Neural cell (in vitro differentiated cells): ENCODE measurements around the gene OR4C11. TPM values are rescaled to one million over a fixed set of nuclear protein-coding genes. Genes with fewer than 3 reads are reported as not detected.

Experiments
- H2AFZ ChIP-seq: fragments of 200-600, 300-800 bp; sonication (generic), shearing (Covaris generic); 2 replicates; pipeline ENCODE4 v1.6.0; 2014; ENCODE audit warnings: low read depth, mild to moderate bottlenecking, antibody characterized with exemption, low read length, moderate library complexity
- H3F3A ChIP-seq: fragments of 200-600 bp; shearing (Covaris generic); 2 replicates; pipeline ENCODE4 v1.6.1; 2016; ENCODE audit warnings: mild to moderate bottlenecking, moderate library complexity, mixed read lengths, antibody characterized with exemption, low read length; ENCODE audit not compliant: insufficient read depth, poor library complexity, severe bottlenecking
- H3K27ac ChIP-seq: fragments of 200-600, 300-800 bp; sonication (generic), shearing (Covaris generic); 2 replicates; pipeline ENCODE4 v1.5.1; 2014; ENCODE audit warnings: mild to moderate bottlenecking, low read length, moderate library complexity
- H3K27me3 ChIP-seq: fragments of 300-800, 200-600 bp; sonication (generic), shearing (Covaris generic); 2 replicates; pipeline ENCODE4 v1.6.0; 2014; ENCODE audit warnings: mild to moderate bottlenecking, low read depth, low read length, moderate library complexity; ENCODE audit not compliant: insufficient read depth
- H3K36me3 ChIP-seq: fragments of 300-800, 200-600 bp; sonication (generic), shearing (Covaris generic); 2 replicates; pipeline ENCODE4 v1.5.1; 2014; ENCODE audit warnings: mild to moderate bottlenecking, antibody characterized with exemption, low read length, moderate library complexity; ENCODE audit not compliant: insufficient read depth
- H3K4me2 ChIP-seq: fragments of 300-800, 200-600 bp; sonication (generic), shearing (Covaris generic); 2 replicates; pipeline ENCODE4 v1.6.0; 2014; ENCODE audit warnings: mild to moderate bottlenecking, low read length
- H3K4me3 ChIP-seq: fragments of 300-800, 200-600 bp; sonication (generic), shearing (Covaris generic); 2 replicates; pipeline ENCODE4 v1.5.1; 2014; ENCODE audit warnings: mild to moderate bottlenecking, low read length, moderate library complexity
- H3K79me2 ChIP-seq: fragments of 200-600 bp; shearing (Covaris generic); replicated peaks from 2 replicates; pipeline ENCODE4 v1.6.0; 2014; ENCODE audit warnings: mild to moderate bottlenecking, low read length, moderate library complexity; ENCODE audit not compliant: insufficient read depth
- H3K9ac ChIP-seq: fragments of 300-800, 200-600 bp; sonication (generic), shearing (Covaris generic); 2 replicates; pipeline ENCODE4 v1.6.1; 2016; ENCODE audit warnings: mild to moderate bottlenecking, low read length, mixed read lengths
- H3K9me2 ChIP-seq: fragments of 200-600 bp; shearing (Covaris generic); 2 replicates; pipeline ENCODE4 v1.6.1; 2016; ENCODE audit warnings: mild to moderate bottlenecking, low read length, mixed read lengths; ENCODE audit not compliant: insufficient read depth
- H3K9me3 ChIP-seq: fragments of 200-600, 300-800 bp; sonication (generic), shearing (Covaris generic); 2 replicates; pipeline ENCODE4 v1.6.1; 2016; ENCODE audit warnings: mild to moderate bottlenecking, mixed run types, low read length, moderate library complexity, mixed read lengths
- H4K20me1 ChIP-seq: fragments of 200-600 bp; shearing (Covaris generic); 2 replicates; pipeline ENCODE4 v1.6.1; 2016; ENCODE audit warnings: mild to moderate bottlenecking, mixed run types; ENCODE audit not compliant: insufficient read depth
- CTCF ChIP-seq: fragments of 450-650 bp; IDR thresholded peaks from 2 replicates; pipeline ENCODE4 v1.5.1; 2014; ENCODE audit warnings: antibody characterized with exemption, mild to moderate bottlenecking, moderate library complexity; ENCODE audit not compliant: poor library complexity, severe bottlenecking
- EP300 ChIP-seq: fragments of 450-650 bp; conservative IDR thresholded peaks from 2 replicates; pipeline ENCODE4 v1.6.1; 2014; ENCODE audit warnings: antibody characterized with exemption, mild to moderate bottlenecking, moderate library complexity; ENCODE audit not compliant: poor library complexity, severe bottlenecking
- EZH2 ChIP-seq: fragments of 200-600, 300-800 bp; shearing (Covaris generic), sonication (generic); IDR thresholded peaks from 2 replicates; pipeline ENCODE4 v1.6.1; 2014; ENCODE audit warnings: antibody characterized with exemption, low read length, borderline replicate concordance, mild to moderate bottlenecking; ENCODE audit not compliant: insufficient read depth, poor library complexity, severe bottlenecking
- MXI1 ChIP-seq: fragments of 450-650 bp; conservative IDR thresholded peaks from 2 replicates; pipeline ENCODE4 v1.6.1; 2014; ENCODE audit warnings: antibody characterized with exemption, mild to moderate bottlenecking; ENCODE audit not compliant: poor library complexity, severe bottlenecking
- POLR2AphosphoS5 ChIP-seq: IDR thresholded peaks from 2 replicates; pipeline ENCODE4 v1.6.1; 2012
- RAD21 ChIP-seq: fragments of 450-650 bp; conservative IDR thresholded peaks from 2 replicates; pipeline ENCODE4 v1.6.1; 2014; ENCODE audit warnings: antibody characterized with exemption, mild to moderate bottlenecking, moderate library complexity
- REST ChIP-seq: IDR thresholded peaks from 2 replicates; pipeline ENCODE4 v1.6.1; 2012; ENCODE audit warnings: borderline replicate concordance
- SMC3 ChIP-seq: fragments of 450-650 bp; conservative IDR thresholded peaks from 2 replicates; pipeline ENCODE4 v1.6.1; 2014; ENCODE audit warnings: antibody characterized with exemption, mild to moderate bottlenecking, moderate library complexity; ENCODE audit not compliant: poor library complexity
- TAF1 ChIP-seq: IDR thresholded peaks from 2 replicates; pipeline ENCODE4 v1.6.1; 2012; ENCODE audit warnings: low read depth
- polyA plus RNA-seq: library from polyadenylated mRNA; depleted of rRNA; stranded (reverse); fragments of >200 nt; gene quantifications from 2 replicates; pipeline ENCODE4 v1.2.3, GENCODE V29; 2014

OR4C11 gene
- polyA plus RNA-seq, 1 donor from 2014 or later: not detected

DNA sequence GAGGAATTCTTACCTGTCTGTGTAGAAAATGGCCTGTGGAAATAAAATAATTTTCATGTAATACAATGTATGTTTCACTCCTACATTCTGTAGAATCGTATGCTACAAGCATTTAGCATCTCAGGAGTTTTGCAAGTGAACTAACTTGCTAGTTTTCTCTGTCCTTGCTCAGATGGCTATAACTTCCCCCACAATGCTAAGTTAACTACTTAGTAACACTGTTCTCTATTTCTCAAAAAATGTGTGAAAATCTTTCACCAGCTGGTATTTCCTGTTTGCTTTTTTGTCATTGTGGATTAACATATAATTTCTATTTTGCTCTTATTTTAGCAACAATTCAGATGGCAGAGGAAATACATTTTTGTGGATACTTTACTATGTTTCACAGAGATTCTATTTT lies 45.1 kb upstream of the OR4C11 start:
- Histone ChIP-seq H3K36me3 (no peaks in the 10 kb centered on the region), H3K4me3 (no peak overlapping the region), H3K4me2 (no peak overlapping the region), H4K20me1 (no peaks in the 10 kb centered on the region), H3K79me2 (no peaks in the 10 kb centered on the region), H3K27ac (no peak overlapping the region), H3K27me3 (no peaks in the 10 kb centered on the region), H3F3A (no peaks in the 10 kb centered on the region), H3K9ac (no peak overlapping the region), H2AFZ (no peak overlapping the region), H3K9me2 (no peaks in the 10 kb centered on the region), H3K9me3 (no peaks in the 10 kb centered on the region)
- TF ChIP-seq REST (no peak), EP300 (no peak), POLR2AphosphoS5 (no peak), SMC3 (no peak), RAD21 (no peak), MXI1 (no peak), TAF1 (no peak), EZH2 (no peak), CTCF (no peak)

DNA sequence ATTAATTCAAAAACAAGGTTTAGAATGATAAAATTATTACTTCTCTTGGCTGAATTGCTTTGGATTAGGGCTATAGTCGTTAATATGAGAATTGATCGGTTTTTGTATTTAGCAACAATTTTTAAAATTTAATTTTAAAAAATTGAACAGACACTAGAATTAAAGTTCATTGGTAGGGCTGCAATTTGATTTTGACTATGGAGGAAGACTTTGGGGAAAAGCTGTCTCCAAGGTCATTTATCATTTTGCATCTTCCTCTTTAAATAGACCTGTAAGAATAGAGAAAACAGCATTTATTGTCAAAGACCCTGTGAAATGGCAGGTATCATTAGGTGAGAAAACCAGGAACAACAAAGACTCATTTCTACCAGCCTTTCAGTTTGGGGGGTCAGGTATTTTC lies 40.6 kb upstream of the OR4C11 start, which contains the start of gene OR4S2:
Gene OR4S2, plus strand, starts transcription at position 301 of the 400 bp plus-strand sequence. CDS start 2,577 bp downstream, outside the sequence.
- H3K4me2 ChIP-seq: no peak within 1 kb of the TSS
- no peaks in the 10 kb centered on the region for H3K27me3 ChIP-seq
- H3K9me2 ChIP-seq: no peaks in the 10 kb centered on the region
- TF ChIP-seq CTCF (no peak), TAF1 (no peak), POLR2AphosphoS5 (no peak)
- no peak within 1 kb of the TSS for H3K27ac ChIP-seq
- H3K9me3 ChIP-seq: no peaks in the 10 kb centered on the region
- no peaks in the 10 kb centered on the region for H3K79me2 ChIP-seq
- H3F3A ChIP-seq: no peaks in the 10 kb centered on the region
- H2AFZ ChIP-seq: no peak within 1 kb of the TSS
- H3K9ac ChIP-seq: no peak within 1 kb of the TSS
- no peaks in the 10 kb centered on the region for H3K36me3 ChIP-seq
- H4K20me1 ChIP-seq: no peaks in the 10 kb centered on the region
- H3K4me3 ChIP-seq: no peak within 1 kb of the TSS
